Neural cell (in vitro differentiated cells): Measurements from ENCODE around the gene RUFY4. TPM values are rescaled to one million over a fixed set of nuclear protein-coding genes. Genes with fewer than 3 reads are reported as not detected.

Experiments
- H2AFZ ChIP-seq: fragments of 200-600, 300-800 bp; sonication (generic), shearing (Covaris generic); 2 replicates; pipeline ENCODE4 v1.6.0; 2014; ENCODE audit warnings: low read depth, mild to moderate bottlenecking, antibody characterized with exemption, low read length, moderate library complexity
- H3F3A ChIP-seq: fragments of 200-600 bp; shearing (Covaris generic); 2 replicates; pipeline ENCODE4 v1.6.1; 2016; ENCODE audit warnings: mild to moderate bottlenecking, moderate library complexity, mixed read lengths, antibody characterized with exemption, low read length; ENCODE audit not compliant: insufficient read depth, poor library complexity, severe bottlenecking
- H3K27ac ChIP-seq: fragments of 200-600, 300-800 bp; sonication (generic), shearing (Covaris generic); 2 replicates; pipeline ENCODE4 v1.5.1; 2014; ENCODE audit warnings: mild to moderate bottlenecking, low read length, moderate library complexity
- H3K27me3 ChIP-seq: fragments of 300-800, 200-600 bp; sonication (generic), shearing (Covaris generic); 2 replicates; pipeline ENCODE4 v1.6.0; 2014; ENCODE audit warnings: mild to moderate bottlenecking, low read depth, low read length, moderate library complexity; ENCODE audit not compliant: insufficient read depth
- H3K36me3 ChIP-seq: fragments of 300-800, 200-600 bp; sonication (generic), shearing (Covaris generic); 2 replicates; pipeline ENCODE4 v1.5.1; 2014; ENCODE audit warnings: mild to moderate bottlenecking, antibody characterized with exemption, low read length, moderate library complexity; ENCODE audit not compliant: insufficient read depth
- H3K4me2 ChIP-seq: fragments of 300-800, 200-600 bp; sonication (generic), shearing (Covaris generic); 2 replicates; pipeline ENCODE4 v1.6.0; 2014; ENCODE audit warnings: mild to moderate bottlenecking, low read length
- H3K4me3 ChIP-seq: fragments of 300-800, 200-600 bp; sonication (generic), shearing (Covaris generic); 2 replicates; pipeline ENCODE4 v1.5.1; 2014; ENCODE audit warnings: mild to moderate bottlenecking, low read length, moderate library complexity
- H3K79me2 ChIP-seq: fragments of 200-600 bp; shearing (Covaris generic); replicated peaks from 2 replicates; pipeline ENCODE4 v1.6.0; 2014; ENCODE audit warnings: mild to moderate bottlenecking, low read length, moderate library complexity; ENCODE audit not compliant: insufficient read depth
- H3K9ac ChIP-seq: fragments of 300-800, 200-600 bp; sonication (generic), shearing (Covaris generic); 2 replicates; pipeline ENCODE4 v1.6.1; 2016; ENCODE audit warnings: mild to moderate bottlenecking, low read length, mixed read lengths
- H3K9me2 ChIP-seq: fragments of 200-600 bp; shearing (Covaris generic); 2 replicates; pipeline ENCODE4 v1.6.1; 2016; ENCODE audit warnings: mild to moderate bottlenecking, low read length, mixed read lengths; ENCODE audit not compliant: insufficient read depth
- H3K9me3 ChIP-seq: fragments of 200-600, 300-800 bp; sonication (generic), shearing (Covaris generic); 2 replicates; pipeline ENCODE4 v1.6.1; 2016; ENCODE audit warnings: mild to moderate bottlenecking, mixed run types, low read length, moderate library complexity, mixed read lengths
- H4K20me1 ChIP-seq: fragments of 200-600 bp; shearing (Covaris generic); 2 replicates; pipeline ENCODE4 v1.6.1; 2016; ENCODE audit warnings: mild to moderate bottlenecking, mixed run types; ENCODE audit not compliant: insufficient read depth
- CTCF ChIP-seq: fragments of 450-650 bp; IDR thresholded peaks from 2 replicates; pipeline ENCODE4 v1.5.1; 2014; ENCODE audit warnings: antibody characterized with exemption, mild to moderate bottlenecking, moderate library complexity; ENCODE audit not compliant: poor library complexity, severe bottlenecking
- EP300 ChIP-seq: fragments of 450-650 bp; conservative IDR thresholded peaks from 2 replicates; pipeline ENCODE4 v1.6.1; 2014; ENCODE audit warnings: antibody characterized with exemption, mild to moderate bottlenecking, moderate library complexity; ENCODE audit not compliant: poor library complexity, severe bottlenecking
- EZH2 ChIP-seq: fragments of 200-600, 300-800 bp; shearing (Covaris generic), sonication (generic); IDR thresholded peaks from 2 replicates; pipeline ENCODE4 v1.6.1; 2014; ENCODE audit warnings: antibody characterized with exemption, low read length, borderline replicate concordance, mild to moderate bottlenecking; ENCODE audit not compliant: insufficient read depth, poor library complexity, severe bottlenecking
- MXI1 ChIP-seq: fragments of 450-650 bp; conservative IDR thresholded peaks from 2 replicates; pipeline ENCODE4 v1.6.1; 2014; ENCODE audit warnings: antibody characterized with exemption, mild to moderate bottlenecking; ENCODE audit not compliant: poor library complexity, severe bottlenecking
- POLR2AphosphoS5 ChIP-seq: IDR thresholded peaks from 2 replicates; pipeline ENCODE4 v1.6.1; 2012
- RAD21 ChIP-seq: fragments of 450-650 bp; conservative IDR thresholded peaks from 2 replicates; pipeline ENCODE4 v1.6.1; 2014; ENCODE audit warnings: antibody characterized with exemption, mild to moderate bottlenecking, moderate library complexity
- REST ChIP-seq: IDR thresholded peaks from 2 replicates; pipeline ENCODE4 v1.6.1; 2012; ENCODE audit warnings: borderline replicate concordance
- SMC3 ChIP-seq: fragments of 450-650 bp; conservative IDR thresholded peaks from 2 replicates; pipeline ENCODE4 v1.6.1; 2014; ENCODE audit warnings: antibody characterized with exemption, mild to moderate bottlenecking, moderate library complexity; ENCODE audit not compliant: poor library complexity
- TAF1 ChIP-seq: IDR thresholded peaks from 2 replicates; pipeline ENCODE4 v1.6.1; 2012; ENCODE audit warnings: low read depth
- polyA plus RNA-seq: library from polyadenylated mRNA; depleted of rRNA; stranded (reverse); fragments of >200 nt; gene quantifications from 2 replicates; pipeline ENCODE4 v1.2.3, GENCODE V29; 2014

Gene RUFY4
- polyA plus RNA-seq, 1 donor from 2014 or later, result not detected

GRCh38 chr2:218031771-218032257, 37.2 kb upstream of the RUFY4 start:
- Histone ChIP-seq H3K79me2 (no peaks in the 10 kb centered on the region), H3F3A (no peaks in the 10 kb centered on the region), H3K9ac (no peak overlapping the region), H3K27me3 (peaks cover 19% of the 10 kb centered on the region), H3K36me3 (no peaks in the 10 kb centered on the region), H4K20me1 (no peaks in the 10 kb centered on the region), H3K27ac (no peak overlapping the region), H3K9me3 (no peaks in the 10 kb centered on the region), H3K4me2 (no peak overlapping the region), H3K9me2 (no peaks in the 10 kb centered on the region), H2AFZ (no peak overlapping the region), H3K4me3 (no peak overlapping the region)
- TF ChIP-seq MXI1, result no peak
- TF ChIP-seq EZH2, result no peak
- no peak for TF ChIP-seq REST
- no peak for TF ChIP-seq POLR2AphosphoS5
- no peak for TF ChIP-seq EP300
- no peak for TF ChIP-seq TAF1
- no peak for TF ChIP-seq SMC3
- no peak for TF ChIP-seq RAD21
- TF ChIP-seq CTCF, result no peak

- Histone ChIP-seq H3F3A (no peaks in the 10 kb centered on the region), H2AFZ (no peak overlapping the region), H3K27me3 (peaks cover 19% of the 10 kb centered on the region), H3K36me3 (no peaks in the 10 kb centered on the region), H4K20me1 (no peaks in the 10 kb centered on the region), H3K9ac (no peak overlapping the region), H3K27ac (no peak overlapping the region), H3K79me2 (no peaks in the 10 kb centered on the region), H3K9me3 (no peaks in the 10 kb centered on the region), H3K4me3 (no peak overlapping the region), H3K9me2 (no peaks in the 10 kb centered on the region), H3K4me2 (no peak overlapping the region)
- no peak for TF ChIP-seq POLR2AphosphoS5
- TF ChIP-seq EP300, result no peak
- TF ChIP-seq SMC3, result no peak
- no peak for TF ChIP-seq REST
- TF ChIP-seq MXI1, result no peak
- no peak for TF ChIP-seq CTCF
- no peak for TF ChIP-seq RAD21
- TF ChIP-seq EZH2, result no peak
- no peak for TF ChIP-seq TAF1
These were observed 36.5 kb upstream of the RUFY4 start for GRCh38 chr2:218032336-218033171.
